Ovary (tissue), 3 donors: ENCODE measurements around the gene DHRS12.

Experiments
- POLR2A ChIP-seq: fragments of 450-650 bp; IDR thresholded peaks from one replicate; pipeline ENCODE4 v1.6.1; 2017; ENCODE audit warnings: antibody characterized with exemption, mild to moderate bottlenecking, moderate library complexity
- TF ChIP-seq, protein P1 (sequence below), 3 donors: fragments of 450-650 bp in 2 of 3; fragments of 200-600 bp in 1 of 3; IDR thresholded peaks; one replicate each; pipeline versions ENCODE4 v1.5.1 to v1.8.0; 2016 to 2022; ENCODE audit warnings: antibody characterized with exemption in 3 of 3, mild to moderate bottlenecking in 1 of 3
- donor health status: DM: no; HTN: no; CAD: no.

DNA sequence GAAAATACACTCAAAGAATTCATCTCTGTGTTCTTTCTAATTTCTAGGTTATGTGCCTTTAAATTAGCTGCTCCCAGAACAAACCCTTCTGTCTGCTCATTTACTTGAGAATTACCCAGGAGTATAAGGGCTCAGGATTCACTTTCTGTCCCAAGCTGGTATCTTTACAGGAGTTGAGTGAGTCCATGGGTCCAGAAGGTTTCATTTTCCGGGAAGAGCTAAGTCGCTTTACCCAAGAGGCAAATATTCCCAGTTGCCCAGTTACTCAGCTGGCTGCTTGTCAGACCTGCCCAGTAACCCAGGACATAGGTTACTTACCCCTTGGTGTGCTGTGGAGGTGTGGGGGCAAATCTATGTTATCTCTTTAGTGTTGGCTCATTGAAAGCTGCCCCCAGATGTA lies 47.3 kb downstream of the DHRS12 start:
- no peak for TF ChIP-seq POLR2A
- TF ChIP-seq, protein P1, sequence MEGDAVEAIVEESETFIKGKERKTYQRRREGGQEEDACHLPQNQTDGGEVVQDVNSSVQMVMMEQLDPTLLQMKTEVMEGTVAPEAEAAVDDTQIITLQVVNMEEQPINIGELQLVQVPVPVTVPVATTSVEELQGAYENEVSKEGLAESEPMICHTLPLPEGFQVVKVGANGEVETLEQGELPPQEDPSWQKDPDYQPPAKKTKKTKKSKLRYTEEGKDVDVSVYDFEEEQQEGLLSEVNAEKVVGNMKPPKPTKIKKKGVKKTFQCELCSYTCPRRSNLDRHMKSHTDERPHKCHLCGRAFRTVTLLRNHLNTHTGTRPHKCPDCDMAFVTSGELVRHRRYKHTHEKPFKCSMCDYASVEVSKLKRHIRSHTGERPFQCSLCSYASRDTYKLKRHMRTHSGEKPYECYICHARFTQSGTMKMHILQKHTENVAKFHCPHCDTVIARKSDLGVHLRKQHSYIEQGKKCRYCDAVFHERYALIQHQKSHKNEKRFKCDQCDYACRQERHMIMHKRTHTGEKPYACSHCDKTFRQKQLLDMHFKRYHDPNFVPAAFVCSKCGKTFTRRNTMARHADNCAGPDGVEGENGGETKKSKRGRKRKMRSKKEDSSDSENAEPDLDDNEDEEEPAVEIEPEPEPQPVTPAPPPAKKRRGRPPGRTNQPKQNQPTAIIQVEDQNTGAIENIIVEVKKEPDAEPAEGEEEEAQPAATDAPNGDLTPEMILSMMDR (IDR thresholded peaks at IDR 0.05) = no peak
